ENCODE data around the gene ROBO1.

DNA sequence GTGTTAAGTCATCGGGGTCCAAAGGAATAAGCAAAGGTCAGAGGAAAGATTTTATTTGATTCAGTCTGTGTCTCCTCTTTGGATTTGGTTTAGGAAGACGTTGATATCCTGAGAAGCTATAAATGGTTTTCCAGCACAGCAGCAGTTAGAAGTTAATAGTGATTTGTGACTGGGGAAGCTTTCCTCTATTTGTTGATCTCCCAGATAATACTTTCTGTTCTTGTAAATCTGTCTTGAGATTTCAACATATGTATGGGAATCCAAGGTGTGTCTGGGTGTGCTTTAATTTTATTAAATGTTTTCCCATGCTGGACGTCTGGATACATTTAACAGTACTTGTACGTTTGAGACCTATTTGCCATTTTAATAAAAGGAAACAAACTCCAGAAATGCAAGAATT lies 409.5 kb downstream of the ROBO1 start:
- no peak for TF ChIP-seq LEF1 (IDR thresholded peaks at IDR 0.05; ENCODE audit: borderline replicate concordance)
- no peak for TF ChIP-seq FOXK2 (IDR thresholded peaks at IDR 0.05)
- TF ChIP-seq FOXA1 (IDR thresholded peaks at IDR 0.05): no peak
- TF ChIP-seq SUZ12 (IDR thresholded peaks at IDR 0.05): no peak
- no peak for TF ChIP-seq SP1 (IDR thresholded peaks at IDR 0.05)
- no peak for TF ChIP-seq HDGF (IDR thresholded peaks at IDR 0.05; ENCODE audit: borderline replicate concordance)
- TF ChIP-seq FOXM1 (IDR thresholded peaks at IDR 0.05; ENCODE audit: borderline replicate concordance): no peak
- no peak for TF ChIP-seq CTBP1 (IDR thresholded peaks at IDR 0.05; ENCODE audit: borderline replicate concordance)
- TF ChIP-seq TARDBP (IDR thresholded peaks at IDR 0.05): no peak
- TF ChIP-seq L3MBTL2 (conservative IDR thresholded peaks at IDR 0.05): no peak
- no peak for TF ChIP-seq ELF4 (IDR thresholded peaks at IDR 0.05)
- no peak for TF ChIP-seq BHLHE40 (IDR thresholded peaks at IDR 0.05; ENCODE audit: borderline replicate concordance)
- TF ChIP-seq ARNT (IDR thresholded peaks at IDR 0.05): no peak
